ENCODE measurements around the gene DISP3. TPM values are rescaled to one million over a fixed set of nuclear protein-coding genes. Genes with fewer than 3 reads are reported as not detected.

DISP3 gene
- total and polyA plus RNA-seq, 9 of the 15 experiments (the other 6 are each of a cell fraction or from before 2014, with no cell fraction given): 0.03 to 0.19 (median 0.15) TPM; not detected in 5

DNA sequence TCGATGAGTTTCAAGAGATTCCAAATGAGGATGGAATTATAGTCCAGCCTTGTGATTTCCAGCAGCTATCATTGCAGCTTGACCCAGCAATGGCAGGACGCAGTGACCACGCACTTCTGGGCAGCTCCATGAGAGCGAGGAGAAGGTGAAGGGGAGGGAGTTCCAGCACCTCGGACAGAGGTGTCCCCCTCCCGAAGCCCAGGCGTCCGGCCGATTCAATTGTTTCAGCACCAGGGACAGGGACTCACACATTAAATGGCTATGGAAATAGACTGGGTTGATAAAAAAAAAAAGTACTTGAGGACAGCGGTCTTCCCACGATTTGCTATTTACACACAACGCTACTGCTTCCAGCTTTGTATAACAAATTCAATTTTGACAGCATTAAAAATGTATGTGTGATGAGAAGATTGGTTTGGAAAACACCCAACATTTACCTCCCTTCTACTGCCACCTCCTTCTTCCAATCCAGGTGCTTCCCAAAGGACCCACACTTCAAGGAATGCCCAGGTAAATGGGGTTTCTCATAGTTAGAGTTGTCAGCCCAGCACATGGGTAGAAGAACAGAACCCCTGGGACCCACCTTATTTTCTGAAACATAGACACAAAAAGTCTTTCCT is 71.8 kb downstream of the DISP3 start (continued):
- TF ChIP-seq CTBP1 (IDR thresholded peaks at IDR 0.05; ENCODE audit: borderline replicate concordance) (no peak), ZNF592 (IDR thresholded peaks at IDR 0.05) (no peak), NR1H2 (CRISPR knock-in tag; IDR thresholded peaks at IDR 0.05) (peak; percentile 99), ZNF23 (CRISPR knock-in tag; IDR thresholded peaks at IDR 0.05) (no peak), TAF9B (IDR thresholded peaks at IDR 0.05; ENCODE audit: partially characterized antibody) (no peak), UBTF (IDR thresholded peaks at IDR 0.05; ENCODE audit: borderline replicate concordance in 1 of 2, low read depth in 2 of 2, low read length in 2 of 2) (0 out of 4 replicates have a peak, but pooled peaks of 1 of the 2 experiments have one; percentile 17), ZKSCAN1 (IDR thresholded peaks at IDR 0.05; ENCODE audit: low read depth, low read length) (0 out of 2 replicates have a peak, but pooled peaks have one; percentile 30), ZNF830 (CRISPR knock-in tag; IDR thresholded peaks at IDR 0.05) (no peak), ATF6 (CRISPR knock-in tag; IDR thresholded peaks at IDR 0.05) (peak; percentile 99), SRSF1 (IDR thresholded peaks at IDR 0.05; ENCODE audit: low read depth, low read length) (no peak), BRD4 (IDR thresholded peaks at IDR 0.05) (no peak), XRCC3 (IDR thresholded peaks at IDR 0.05) (no peak), EP400 (IDR thresholded peaks at IDR 0.05) (no peak), ZC3H11A (IDR thresholded peaks at IDR 0.05; ENCODE audit: low read depth, low read length) (no peak), ZBTB1 (CRISPR knock-in tag; IDR thresholded peaks at IDR 0.05; ENCODE audit: borderline replicate concordance, low read depth) (peak; percentile 90), POLR3A (IDR thresholded peaks at IDR 0.05; ENCODE audit: borderline replicate concordance, extremely low read depth, insufficient read depth, insufficient read length) (no peak), TRIM28 (IDR thresholded peaks at IDR 0.05) (no peak), MCM5 (IDR thresholded peaks at IDR 0.05; ENCODE audit: low read depth) (no peak), HDAC1 (IDR thresholded peaks at IDR 0.05) (peak in 1 of 2 experiments; percentile 95; a peak in 2 of 4 replicates)
